ENCODE results near the gene STAG1.
"Not testable (repeated sequence)": the region's sequence is repeated elsewhere in the genome, so short reads cannot be mapped to it uniquely, and the experiment has no call there.

STAG1 gene

GRCh38 chr3:136749091-136749490, 3.1 kb downstream of the STAG1 start:
- peak overlapping the region; percentile 8; the same call in 1 of the 2 replicates for H3K4me3 ChIP-seq (ENCODE audit: low read length)
- no peak for DNase-seq (ENCODE audit: low read depth)
- TF ChIP-seq, protein P1, sequence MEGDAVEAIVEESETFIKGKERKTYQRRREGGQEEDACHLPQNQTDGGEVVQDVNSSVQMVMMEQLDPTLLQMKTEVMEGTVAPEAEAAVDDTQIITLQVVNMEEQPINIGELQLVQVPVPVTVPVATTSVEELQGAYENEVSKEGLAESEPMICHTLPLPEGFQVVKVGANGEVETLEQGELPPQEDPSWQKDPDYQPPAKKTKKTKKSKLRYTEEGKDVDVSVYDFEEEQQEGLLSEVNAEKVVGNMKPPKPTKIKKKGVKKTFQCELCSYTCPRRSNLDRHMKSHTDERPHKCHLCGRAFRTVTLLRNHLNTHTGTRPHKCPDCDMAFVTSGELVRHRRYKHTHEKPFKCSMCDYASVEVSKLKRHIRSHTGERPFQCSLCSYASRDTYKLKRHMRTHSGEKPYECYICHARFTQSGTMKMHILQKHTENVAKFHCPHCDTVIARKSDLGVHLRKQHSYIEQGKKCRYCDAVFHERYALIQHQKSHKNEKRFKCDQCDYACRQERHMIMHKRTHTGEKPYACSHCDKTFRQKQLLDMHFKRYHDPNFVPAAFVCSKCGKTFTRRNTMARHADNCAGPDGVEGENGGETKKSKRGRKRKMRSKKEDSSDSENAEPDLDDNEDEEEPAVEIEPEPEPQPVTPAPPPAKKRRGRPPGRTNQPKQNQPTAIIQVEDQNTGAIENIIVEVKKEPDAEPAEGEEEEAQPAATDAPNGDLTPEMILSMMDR (conservative IDR thresholded peaks at IDR 0.05; ENCODE audit: low read length) = no peak

- no peak for DNase-seq (ENCODE audit: low read depth)
- TF ChIP-seq, protein P1 (conservative IDR thresholded peaks at IDR 0.05; ENCODE audit: low read length) = no peak
Measured at GRCh38 chr3:136745916-136746315, 6.3 kb downstream of the STAG1 start.

DNA sequence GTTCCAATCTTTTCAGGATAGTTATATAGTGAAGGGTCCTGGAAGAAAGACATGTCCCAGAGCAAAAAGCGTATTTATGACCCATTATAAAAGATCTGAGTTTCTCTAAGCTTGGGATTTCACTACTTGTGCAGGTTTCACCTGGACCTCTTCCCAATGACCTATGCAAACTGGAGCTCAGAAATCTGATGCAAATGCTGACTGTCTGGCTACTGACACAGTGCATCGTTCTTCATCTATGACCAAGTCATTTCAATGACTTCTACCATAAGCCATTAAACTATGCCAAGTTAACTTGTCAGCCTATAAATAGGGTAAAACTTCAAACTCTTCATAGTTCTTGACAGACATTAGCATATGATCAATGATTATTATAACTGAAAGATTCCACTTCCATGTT, 11.1 kb downstream of the STAG1 start:
- H3K4me3 ChIP-seq (ENCODE audit: low read length) = no peak overlapping the region
- no peak for DNase-seq (ENCODE audit: low read depth)
- TF ChIP-seq, protein P1 (conservative IDR thresholded peaks at IDR 0.05; ENCODE audit: low read length) = no peak

More at GRCh38 chr3:136745916-136746315, 6.3 kb downstream of the STAG1 start:
- H3K4me3 ChIP-seq (ENCODE audit: low read length) = no peak overlapping the region

- TF ChIP-seq, protein P1 (conservative IDR thresholded peaks at IDR 0.05; ENCODE audit: low read length) = no peak
- DNase-seq (ENCODE audit: low read depth) = no peak
- H3K4me3 ChIP-seq (ENCODE audit: low read length) = no peak overlapping the region
Measured at GRCh38 chr3:136740351-136740958, 11.7 kb downstream of the STAG1 start.

DNA sequence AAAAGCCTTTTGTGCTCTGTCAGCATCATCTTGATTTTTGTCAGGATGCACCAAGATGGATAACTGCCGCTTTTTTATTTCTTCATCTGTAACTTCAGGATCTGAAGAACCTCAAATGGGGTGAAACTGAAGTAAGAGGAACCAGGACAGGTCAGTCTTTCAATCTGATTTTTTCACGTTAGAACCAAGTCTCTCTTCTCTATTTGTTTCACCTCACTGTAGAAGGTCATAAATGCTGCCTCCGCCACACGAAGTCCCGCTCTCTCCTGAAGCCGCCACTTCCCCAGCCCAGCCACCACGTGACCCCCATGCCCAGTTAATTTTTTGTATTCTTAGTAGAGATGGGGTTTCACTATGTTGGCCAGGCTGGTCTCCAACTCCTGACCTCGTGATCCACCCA, 15.2 kb downstream of the STAG1 start:
- not testable (repeated sequence) for DNase-seq (ENCODE audit: low read depth); H3K4me3 ChIP-seq (ENCODE audit: low read length)

- no peak overlapping the region for H3K4me3 ChIP-seq (ENCODE audit: low read length)
- TF ChIP-seq, protein P1 (conservative IDR thresholded peaks at IDR 0.05; ENCODE audit: low read length) = no peak
- no peak for DNase-seq (ENCODE audit: low read depth)
Measured at GRCh38 chr3:136735103-136735502, 17.1 kb downstream of the STAG1 start.

DNA sequence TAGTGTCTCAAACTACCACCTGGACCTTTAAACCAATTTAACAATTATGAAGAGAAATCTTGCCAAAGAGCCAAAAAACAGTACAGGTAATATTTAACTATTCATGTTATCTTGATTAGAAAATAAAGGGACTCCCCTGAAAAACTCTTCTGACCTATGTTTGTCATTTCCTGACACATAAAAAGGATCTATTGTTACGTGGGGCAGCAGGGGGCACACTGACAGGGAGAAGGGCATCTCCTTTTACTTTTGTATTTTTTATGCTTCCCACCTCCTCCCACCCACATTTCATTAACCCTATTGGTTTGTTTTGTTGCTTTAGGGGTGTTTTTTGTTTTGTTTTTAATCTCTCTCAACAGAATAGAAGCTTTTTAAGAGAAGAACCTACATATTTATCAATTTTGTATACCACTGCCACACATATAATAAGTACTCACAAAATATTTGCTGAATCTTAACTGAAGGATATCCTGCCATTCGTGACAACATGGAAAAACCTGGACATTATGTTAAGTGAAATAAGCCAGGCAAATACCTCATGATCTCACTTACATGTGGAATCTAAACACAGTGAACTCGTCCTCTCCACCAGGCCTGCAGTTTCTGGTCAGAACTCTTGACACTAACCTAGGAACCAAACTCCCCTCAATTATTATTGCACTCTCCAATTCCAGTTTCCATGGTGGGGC, 17.7 kb downstream of the STAG1 start:
- TF ChIP-seq, protein P1 (conservative IDR thresholded peaks at IDR 0.05; ENCODE audit: low read length) = peak; percentile 13; the same call in 1 of the 2 replicates
- H3K4me3 ChIP-seq (ENCODE audit: low read length) = no peak overlapping the region
- DNase-seq (ENCODE audit: low read depth) = no peak

All from AG10803 (cell line).